SW480 (cell line): ENCODE results near the gene SNRPA1.

Source experiments
- DNase-seq: peaks from one replicate; pipeline ENCODE4 v3.0.0-alpha.2; 2016; ENCODE audit warnings: low spot score

The SNRPA1 gene

GRCh38 chr15:101318839-101319238, 23.8 kb upstream of the SNRPA1 start:
- DNase-seq = no peak

DNA sequence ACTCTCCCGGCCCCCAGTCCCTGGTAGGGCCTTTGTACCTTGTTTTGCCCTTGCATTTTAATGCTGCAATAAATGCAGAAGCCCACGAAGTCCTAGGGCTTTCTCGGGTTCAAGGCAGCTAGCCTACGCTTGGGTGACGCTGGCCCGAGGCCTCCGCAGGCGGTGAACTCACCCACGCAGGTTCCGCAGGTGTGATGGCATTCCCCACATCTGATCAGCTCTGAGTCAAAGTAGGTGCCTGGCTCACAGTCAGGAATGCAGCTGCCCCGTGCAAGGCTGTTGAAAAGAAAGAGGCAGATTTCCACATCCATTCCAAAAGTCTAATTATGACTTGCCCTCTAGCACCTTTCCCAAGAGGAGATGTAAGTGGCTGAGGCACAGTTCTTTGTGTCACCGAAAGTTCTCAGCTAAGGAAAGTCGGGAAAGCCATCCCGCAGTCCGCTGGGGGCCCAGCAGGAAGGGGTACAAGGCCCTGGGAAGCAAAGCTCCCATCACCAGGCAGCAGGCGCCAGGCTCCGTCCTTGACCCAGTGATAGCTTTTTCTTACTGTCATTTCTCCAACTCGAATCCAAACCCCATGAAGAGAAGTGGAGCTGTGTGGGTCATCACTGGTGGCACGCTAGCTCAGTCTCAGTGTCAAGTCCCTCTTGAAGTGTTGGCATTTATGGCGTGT, 23.2 kb upstream of the SNRPA1 start:
- no peak for DNase-seq

GRCh38 chr15:101317336-101317872, 22.4 kb upstream of the SNRPA1 start:
- DNase-seq = no peak

DNA sequence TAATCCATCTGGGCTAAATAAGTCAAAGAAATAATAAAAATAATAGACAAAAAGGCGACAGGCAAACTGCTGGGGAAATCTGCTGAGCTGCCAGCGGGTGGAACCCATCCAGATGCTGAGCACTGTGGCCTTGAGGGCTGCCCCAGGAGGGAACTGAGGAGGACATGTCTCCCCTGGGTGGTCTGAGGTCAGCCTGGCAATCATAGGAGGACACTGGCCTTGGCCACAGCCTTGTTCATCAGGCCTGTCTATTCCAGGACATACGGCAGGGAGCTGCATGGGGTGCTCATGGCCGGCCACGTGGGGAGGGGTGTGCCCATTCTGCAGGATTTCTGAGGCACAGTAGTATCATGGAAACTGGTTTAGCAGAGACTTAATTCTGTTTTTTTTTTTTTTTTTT, 21.5 kb upstream of the SNRPA1 start:
- DNase-seq = no peak

DNA sequence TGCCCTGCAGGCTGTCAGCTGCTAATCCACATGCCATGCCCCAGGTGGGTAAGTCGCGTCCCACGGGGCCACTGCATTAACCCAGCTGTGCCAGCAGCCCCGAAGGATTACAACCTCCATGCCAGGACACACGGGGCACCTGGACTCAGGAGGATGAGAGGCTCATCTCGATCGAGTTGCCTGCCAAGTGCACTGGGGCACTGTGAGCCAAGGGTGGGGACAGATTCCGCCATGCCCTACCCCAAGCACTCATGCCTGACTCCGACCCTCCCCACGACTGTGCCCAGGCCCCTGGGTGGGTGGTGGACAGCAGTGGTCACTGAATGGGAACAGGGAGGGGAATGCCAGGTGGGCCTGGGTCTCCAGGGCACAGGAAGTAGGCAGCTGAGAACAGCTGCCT, 20.7 kb upstream of the SNRPA1 start:
- DNase-seq = no peak

DNA sequence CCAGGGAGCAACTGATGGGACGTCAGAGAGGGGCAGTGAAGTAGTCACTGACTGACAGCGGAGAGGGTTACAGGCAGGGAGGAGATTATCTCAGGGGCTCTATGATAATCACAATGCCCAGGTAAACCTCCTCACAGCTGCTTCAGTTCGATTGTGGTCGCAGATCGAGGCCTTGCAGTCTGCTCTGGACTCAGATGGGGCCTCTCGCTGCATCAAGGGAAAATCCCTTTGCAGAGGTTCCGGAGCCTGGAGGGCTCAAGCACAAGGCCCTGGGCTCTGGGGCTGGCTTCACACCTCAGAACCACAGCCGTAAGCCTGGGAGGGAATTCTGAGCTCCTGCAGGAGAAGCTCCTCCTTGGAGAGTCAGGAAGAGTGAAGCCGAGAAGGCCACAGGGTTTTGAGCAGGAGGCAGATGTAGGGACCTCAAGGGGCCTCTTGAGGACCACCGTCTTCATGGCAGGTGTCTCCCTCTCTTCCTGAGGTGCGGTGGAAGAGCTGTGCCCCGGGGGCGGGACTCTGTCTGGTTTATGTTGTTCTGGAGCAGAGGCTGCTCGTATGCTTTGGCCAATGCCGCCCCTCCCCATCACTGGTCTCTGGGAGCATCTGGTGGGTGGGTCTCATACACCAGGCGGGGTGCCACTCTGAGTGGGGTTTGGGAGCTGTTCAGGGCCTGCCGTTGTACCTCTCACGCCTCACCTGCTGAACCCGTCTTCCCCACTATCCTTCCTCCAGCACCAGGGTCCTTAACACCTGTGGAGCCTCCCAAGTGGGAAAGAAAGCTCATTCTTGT, 19.5 kb upstream of the SNRPA1 start:
- no peak for DNase-seq

GRCh38 chr15:101313041-101313761, 18.2 kb upstream of the SNRPA1 start:
- DNase-seq = no peak

- DNase-seq = no peak
Measured at GRCh38 chr15:101310508-101310907, 15.5 kb upstream of the SNRPA1 start.

GRCh38 chr15:101310161-101310480, 15.1 kb upstream of the SNRPA1 start:
- no peak for DNase-seq

DNA sequence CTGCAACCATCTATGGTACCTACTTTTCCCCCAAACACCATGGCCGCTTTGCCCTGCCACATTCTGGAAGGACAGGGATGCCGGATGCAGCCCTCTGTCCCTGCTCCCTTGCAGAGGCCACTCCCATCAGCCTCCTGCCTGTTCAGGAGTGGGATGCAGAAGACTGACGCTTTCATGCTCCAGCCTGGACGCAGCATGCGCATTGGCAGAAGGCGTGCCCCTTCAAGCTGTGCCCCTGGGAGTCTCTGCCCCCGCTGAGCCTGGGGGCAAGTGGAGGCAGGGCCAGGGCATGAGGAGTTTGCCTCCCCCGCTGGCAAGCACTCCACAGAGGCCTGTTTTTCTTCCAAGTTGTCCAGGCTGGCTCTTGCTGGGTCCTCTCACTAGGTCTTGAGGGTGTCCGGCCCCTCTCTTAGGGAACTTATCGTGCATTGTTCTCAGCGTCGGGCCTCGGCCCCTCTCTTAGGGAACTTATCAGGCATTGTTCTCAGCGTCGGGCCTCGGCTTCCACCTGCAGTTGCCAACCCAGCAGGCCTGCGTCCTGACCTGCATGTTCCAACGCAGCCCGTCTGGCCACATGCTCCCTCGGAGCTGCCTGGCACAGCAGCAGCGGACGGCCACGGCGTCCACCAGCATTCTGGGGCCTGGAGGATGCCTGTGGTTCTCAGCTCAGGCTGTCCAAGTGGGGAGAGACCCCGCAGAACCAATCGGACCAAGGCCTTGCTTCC, 14.6 kb upstream of the SNRPA1 start:
- no peak for DNase-seq

- DNase-seq = no peak
Measured at GRCh38 chr15:101308604-101309435, 13.8 kb upstream of the SNRPA1 start.

DNA sequence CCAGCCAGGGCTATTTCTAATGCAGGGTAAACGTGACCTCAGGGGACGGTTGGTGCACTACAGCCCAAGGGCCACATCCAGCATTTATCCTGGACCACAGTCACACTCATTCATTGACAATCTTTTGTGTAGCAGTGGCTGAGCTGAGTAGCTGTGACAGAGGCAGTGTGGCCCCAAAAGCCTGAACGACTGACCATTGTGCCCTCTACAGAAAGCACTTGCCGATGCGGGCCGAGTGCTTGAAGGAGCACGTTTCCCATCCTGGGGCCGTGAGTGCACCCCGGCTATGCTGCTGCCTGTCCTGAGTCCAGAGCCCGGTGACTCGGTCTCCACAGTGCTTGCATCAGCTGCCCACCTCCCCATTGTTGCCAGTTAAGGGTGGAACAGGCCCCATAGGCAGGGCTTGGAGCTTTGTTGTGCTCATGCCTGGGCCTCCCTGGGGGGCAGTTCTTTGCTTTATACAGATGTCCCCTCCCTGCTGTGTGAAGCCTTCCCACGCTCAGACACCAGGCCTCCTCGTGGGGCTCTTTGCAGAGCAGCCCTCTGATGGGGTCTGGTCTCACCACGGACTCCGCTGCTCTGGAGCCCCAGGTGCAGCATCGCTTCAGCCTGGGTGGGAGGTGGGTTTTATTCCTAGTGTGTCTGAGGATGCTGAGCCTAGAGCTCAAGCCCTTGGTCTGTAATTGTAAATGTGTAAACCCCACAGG, 13.0 kb upstream of the SNRPA1 start:
- DNase-seq = no peak

- DNase-seq = no peak
Measured at GRCh38 chr15:101307048-101307896, 12.2 kb upstream of the SNRPA1 start.

- no peak for DNase-seq
Measured at GRCh38 chr15:101306341-101307047, 11.4 kb upstream of the SNRPA1 start.

GRCh38 chr15:101305820-101306255, 10.8 kb upstream of the SNRPA1 start:
- DNase-seq = no peak

DNA sequence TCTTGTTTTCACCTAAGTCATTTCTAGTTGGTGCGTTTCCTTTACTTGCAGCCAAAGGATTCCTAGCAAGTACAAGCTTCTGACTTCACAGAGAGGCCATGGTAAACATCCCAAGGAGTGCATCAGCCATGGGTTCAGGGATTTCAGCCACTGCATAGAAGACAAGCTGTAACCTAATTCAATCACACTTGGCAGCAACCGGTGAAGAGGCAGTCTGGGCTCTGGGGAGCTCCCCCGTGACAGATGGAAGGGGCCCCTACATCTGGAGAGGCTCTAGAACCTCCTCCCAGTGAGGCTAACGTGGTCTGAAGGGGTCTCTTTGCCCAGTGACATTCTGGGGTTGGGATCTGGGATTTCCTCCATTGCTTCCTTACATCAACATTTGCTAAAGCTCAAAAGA, 8.4 kb upstream of the SNRPA1 start:
- DNase-seq = no peak

GRCh38 chr15:101296418-101297405, 1.7 kb upstream of the SNRPA1 start:
- DNase-seq = peak; percentile 56
